DMS53 (cell line): Measurements from ENCODE around the gene ZNF217.
"Not testable (repeated sequence)": the region's sequence is repeated elsewhere in the genome, so short reads cannot be mapped to it uniquely, and the experiment has no call there.

Experiments used
- DNase-seq: peaks from one replicate; lab custom pipeline; 2025; lab: John Stamatoyannopoulos, UW

ZNF217 gene

GRCh38 chr20:53598140-53599043 is 4.8 kb upstream of the ZNF217 start:
- DNase-seq = no peak

- no peak for DNase-seq
These were observed 4.0 kb upstream of the ZNF217 start for GRCh38 chr20:53597521-53598120.

- DNase-seq = no peak
These were observed 3.4 kb upstream of the ZNF217 start for GRCh38 chr20:53597030-53597482.

- DNase-seq = not testable (repeated sequence)
These were observed 2.8 kb upstream of the ZNF217 start for GRCh38 chr20:53596189-53597001.

GRCh38 chr20:53595742-53596141 is 2.1 kb upstream of the ZNF217 start:
- DNase-seq = peak; percentile 8

- DNase-seq = peak; percentile 37
These were observed 1.4 kb upstream of the ZNF217 start for GRCh38 chr20:53595018-53595378.

- DNase-seq = peak; percentile 97
These were observed 704 bp upstream of the ZNF217 start for GRCh38 chr20:53594068-53595017.

- peak; percentile 46 for DNase-seq
These were observed 610 bp downstream of the ZNF217 start for GRCh38 chr20:53592992-53593465.

GRCh38 chr20:53592454-53592991 is 1.1 kb downstream of the ZNF217 start:
- DNase-seq = peak; percentile 46

GRCh38 chr20:53591941-53592441 is 1.6 kb downstream of the ZNF217 start:
- DNase-seq = not testable (repeated sequence)

GRCh38 chr20:53591206-53591741 is 2.4 kb downstream of the ZNF217 start:
- not testable (repeated sequence) for DNase-seq

- not testable (repeated sequence) for DNase-seq
These were observed 3.0 kb downstream of the ZNF217 start for GRCh38 chr20:53590608-53591007.

GRCh38 chr20:53590122-53590521 is 3.5 kb downstream of the ZNF217 start:
- not testable (repeated sequence) for DNase-seq

GRCh38 chr20:53589321-53590065 is 4.1 kb downstream of the ZNF217 start:
- DNase-seq = not testable (repeated sequence)

- not testable (repeated sequence) for DNase-seq
These were observed 6.4 kb downstream of the ZNF217 start for GRCh38 chr20:53587157-53587703.

GRCh38 chr20:53586640-53587039 is 7.0 kb downstream of the ZNF217 start:
- DNase-seq = no peak

- not testable (repeated sequence) for DNase-seq
These were observed 7.7 kb downstream of the ZNF217 start for GRCh38 chr20:53585910-53586309.

- not testable (repeated sequence) for DNase-seq
These were observed 8.6 kb downstream of the ZNF217 start for GRCh38 chr20:53585004-53585569.

GRCh38 chr20:53584550-53584913 is 9.1 kb downstream of the ZNF217 start:
- DNase-seq = not testable (repeated sequence)
